SU-DHL-6 (cell line): ENCODE measurements around the gene AGBL4.

ENCODE experiments used
- EZH2phosphoT487 ChIP-seq: fragments of 200-600 bp; sonication (generic), shearing (Covaris generic); conservative IDR thresholded peaks from 2 replicates; pipeline ENCODE4 v1.6.1; 2018; ENCODE audit warnings: mild to moderate bottlenecking, antibody characterized with exemption, low read length, moderate library complexity, mixed read lengths
- TF ChIP-seq, protein P1 (sequence below): fragments of 200-600 bp; sonication (generic); IDR thresholded peaks from one replicate; pipeline ENCODE4 v1.5.1; 2017; ENCODE audit warnings: antibody characterized with exemption, mild to moderate bottlenecking, low read length, moderate library complexity; ENCODE audit not compliant: insufficient read depth, poor library complexity, severe bottlenecking

DNA sequence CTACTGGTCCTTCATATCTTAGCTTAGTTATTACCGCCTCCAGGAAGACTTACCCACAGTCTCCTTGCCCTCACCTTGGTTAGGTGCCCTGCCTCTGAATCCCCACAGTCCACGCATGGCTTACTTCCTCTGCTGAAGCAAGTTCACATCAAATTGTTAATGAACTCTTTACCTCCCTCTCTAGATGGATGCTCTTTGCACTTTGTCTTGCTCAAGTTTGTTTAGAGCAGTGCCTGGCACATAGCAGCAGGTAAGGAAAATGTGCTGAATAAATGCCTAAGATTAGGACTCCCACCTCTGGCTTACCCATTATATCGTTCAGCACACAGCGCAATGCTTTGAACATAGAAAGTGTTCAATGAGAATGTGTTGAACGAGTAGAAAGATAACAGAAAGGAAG is 1337.6 kb downstream of the AGBL4 start:
- TF ChIP-seq, protein P1, sequence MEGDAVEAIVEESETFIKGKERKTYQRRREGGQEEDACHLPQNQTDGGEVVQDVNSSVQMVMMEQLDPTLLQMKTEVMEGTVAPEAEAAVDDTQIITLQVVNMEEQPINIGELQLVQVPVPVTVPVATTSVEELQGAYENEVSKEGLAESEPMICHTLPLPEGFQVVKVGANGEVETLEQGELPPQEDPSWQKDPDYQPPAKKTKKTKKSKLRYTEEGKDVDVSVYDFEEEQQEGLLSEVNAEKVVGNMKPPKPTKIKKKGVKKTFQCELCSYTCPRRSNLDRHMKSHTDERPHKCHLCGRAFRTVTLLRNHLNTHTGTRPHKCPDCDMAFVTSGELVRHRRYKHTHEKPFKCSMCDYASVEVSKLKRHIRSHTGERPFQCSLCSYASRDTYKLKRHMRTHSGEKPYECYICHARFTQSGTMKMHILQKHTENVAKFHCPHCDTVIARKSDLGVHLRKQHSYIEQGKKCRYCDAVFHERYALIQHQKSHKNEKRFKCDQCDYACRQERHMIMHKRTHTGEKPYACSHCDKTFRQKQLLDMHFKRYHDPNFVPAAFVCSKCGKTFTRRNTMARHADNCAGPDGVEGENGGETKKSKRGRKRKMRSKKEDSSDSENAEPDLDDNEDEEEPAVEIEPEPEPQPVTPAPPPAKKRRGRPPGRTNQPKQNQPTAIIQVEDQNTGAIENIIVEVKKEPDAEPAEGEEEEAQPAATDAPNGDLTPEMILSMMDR: no peak
- TF ChIP-seq EZH2phosphoT487: no peak
